H1 (cell line): ENCODE results near the gene PRUNE1. TPM values are rescaled to one million over a fixed set of nuclear protein-coding genes. Genes with fewer than 3 reads are reported as not detected.

ENCODE experiments used
- CTCF ChIA-PET: fragments of 300-600 bp; sonication (Branson Sonifier 250); formaldehyde crosslinking; loops from one replicate; lab custom pipeline; 2021; ENCODE audit not compliant: partially characterized antibody; lab: Charles Lee
- POLR2A ChIA-PET: fragments of 300-600 bp; sonication (Branson Sonifier 250); formaldehyde crosslinking; loops from one replicate; lab custom pipeline; 2021; ENCODE audit warnings: inconsistent platforms; ENCODE audit not compliant: partially characterized antibody; lab: Charles Lee
- DNase-seq, 2 experiments: peaks; one replicate each; pipeline versions ENCODE4 v3.0.0 to v3.0.0-alpha.2; 2010 to 2022; ENCODE audit warnings: low spot score in 2 of 2, low read depth in 1 of 2, mixed read lengths in 1 of 2
- FAIRE-seq: peaks from 2 replicates; lab custom pipeline; 2011; peaks lifted over from hg19 to GRCh38; lab: Jason Lieb, UNC
- H2AFZ ChIP-seq: 2 replicates; pipeline ENCODE4 v1.8.1; 2012; ENCODE audit warnings: low read length, inconsistent platforms
- H2AK5ac ChIP-seq: 2 replicates; pipeline ENCODE4 v1.6.1; 2013; ENCODE audit warnings: low read depth, low read length
- H2BK120ac ChIP-seq: replicated peaks from 2 replicates; pipeline ENCODE3; 2013; ENCODE audit warnings: low read depth, low read length, inconsistent platforms
- H2BK12ac ChIP-seq: 2 replicates; pipeline ENCODE4 v1.6.1; 2013; ENCODE audit warnings: low read depth, low read length
- H2BK15ac ChIP-seq: 2 replicates; pipeline ENCODE4 v1.6.1; 2013; ENCODE audit warnings: low read length
- H2BK20ac ChIP-seq: 2 replicates; pipeline ENCODE4 v1.6.1; 2013; ENCODE audit warnings: low read length
- H2BK5ac ChIP-seq: 2 replicates; pipeline ENCODE4 v1.6.1; 2013; ENCODE audit warnings: low read depth, low read length
- H3K14ac ChIP-seq: 2 replicates; pipeline ENCODE4 v1.6.1; 2013; ENCODE audit warnings: inconsistent platforms; ENCODE audit not compliant: insufficient read length
- H3K18ac ChIP-seq: 2 replicates; pipeline ENCODE4 v1.6.1; 2013; ENCODE audit warnings: low read length; ENCODE audit errors: extremely low read depth
- H3K23ac ChIP-seq: 2 replicates; pipeline ENCODE4 v1.6.1; 2013; ENCODE audit warnings: inconsistent platforms; ENCODE audit not compliant: insufficient read length
- H3K23me2 ChIP-seq: 2 replicates; pipeline ENCODE4 v1.6.1; 2013; ENCODE audit warnings: low read depth, low read length
- H3K27ac ChIP-seq: 2 replicates; pipeline ENCODE4 v1.6.1; 2011; ENCODE audit warnings: low read depth, low read length, inconsistent platforms
- H3K27me3 ChIP-seq, 4 experiments: replicated peaks in 1 of 4; 1 replicate in 1 of 4; 2 replicates in 3 of 4; pipeline versions ENCODE4 v1.6.1 to v1.8.1; 2011 to 2013; ENCODE audit warnings: low read length in 3 of 4, mild to moderate bottlenecking in 3 of 4, inconsistent platforms in 2 of 4, mixed read lengths in 2 of 4, moderate library complexity in 1 of 4; ENCODE audit not compliant: control insufficient read depth in 3 of 4, insufficient read depth in 3 of 4; ENCODE audit errors: extremely low read depth in 1 of 4
- H3K36me3 ChIP-seq, 4 experiments: 2 replicates each; pipeline versions ENCODE4 v1.6.1 to v1.8.1; 2011 to 2013; ENCODE audit warnings: mild to moderate bottlenecking in 4 of 4, low read length in 3 of 4, moderate library complexity in 2 of 4, control low read depth in 1 of 4, inconsistent platforms in 1 of 4; ENCODE audit not compliant: insufficient read depth in 4 of 4, control insufficient read depth in 2 of 4
- H3K4ac ChIP-seq: replicated peaks from 2 replicates; pipeline ENCODE3; 2013; ENCODE audit warnings: low read length, low read depth, mixed read lengths, inconsistent platforms; ENCODE audit not compliant: insufficient read length
- H3K4me1 ChIP-seq, 4 experiments: replicated peaks in 1 of 4; 1 replicate in 1 of 4; 2 replicates in 3 of 4; pipeline versions ENCODE4 v1.6.1 to v1.8.1; 2011 to 2013; ENCODE audit warnings: low read length in 3 of 4, inconsistent platforms in 2 of 4, mixed read lengths in 1 of 4; ENCODE audit not compliant: insufficient read depth in 4 of 4, control insufficient read depth in 3 of 4
- H3K4me2 ChIP-seq, 2 experiments: 2 replicates each; pipeline versions ENCODE4 v1.6.1 to v1.8.1; 2011 to 2013; ENCODE audit warnings: low read depth in 2 of 2, low read length in 2 of 2, control low read depth in 1 of 2, inconsistent platforms in 1 of 2, mild to moderate bottlenecking in 1 of 2; ENCODE audit not compliant: insufficient read depth in 1 of 2
- H3K4me3 ChIP-seq, 4 experiments: fragments of 200-600, 300-600 bp in 1 of 4; sonication (generic), shearing (Covaris generic), sonication (Bioruptor Twin) in 1 of 4; 2 replicates each; pipeline versions ENCODE4 v1.5.1 to v1.8.1; 2011 to 2016; ENCODE audit warnings: low read length in 4 of 4, low read depth in 3 of 4, control low read depth in 2 of 4, inconsistent platforms in 2 of 4, mild to moderate bottlenecking in 2 of 4, mixed read lengths in 1 of 4, moderate library complexity in 1 of 4; ENCODE audit not compliant: insufficient read depth in 2 of 4; ENCODE audit errors: extremely low read depth in 1 of 4
- H3K56ac ChIP-seq: replicated peaks from 2 replicates; pipeline ENCODE3; 2013; ENCODE audit warnings: low read depth, mild to moderate bottlenecking, mixed read lengths, low read length, inconsistent platforms; ENCODE audit not compliant: insufficient read length
- H3K79me1 ChIP-seq: 2 replicates; pipeline ENCODE4 v1.6.1; 2013; ENCODE audit warnings: low read depth, low read length, control low read depth
- H3K79me2 ChIP-seq, 2 experiments: 2 replicates each; pipeline versions ENCODE4 v1.6.1 to v1.8.1; 2012 to 2013; ENCODE audit warnings: low read length in 2 of 2, mild to moderate bottlenecking in 2 of 2, inconsistent platforms in 1 of 2; ENCODE audit not compliant: insufficient read depth in 2 of 2, control insufficient read depth in 1 of 2
- H3K9ac ChIP-seq, 4 experiments: replicated peaks in 1 of 4; 1 replicate in 1 of 4; 2 replicates in 3 of 4; pipeline versions ENCODE4 v1.6.1 to v1.8.1; 2011 to 2013; ENCODE audit warnings: low read depth in 3 of 4, low read length in 3 of 4, control low read depth in 2 of 4, mild to moderate bottlenecking in 2 of 4, moderate library complexity in 2 of 4, inconsistent platforms in 1 of 4; ENCODE audit errors: extremely low read depth in 1 of 4
- H3K9me3 ChIP-seq, 2 experiments: 2 replicates each; pipeline versions ENCODE4 v1.6.1 to v1.8.1; 2012 to 2013; ENCODE audit warnings: mild to moderate bottlenecking in 2 of 2, moderate library complexity in 2 of 2, control low read depth in 1 of 2, inconsistent platforms in 1 of 2, low read depth in 1 of 2, low read length in 1 of 2, mixed read lengths in 1 of 2; ENCODE audit not compliant: insufficient read depth in 2 of 2
- H4K20me1 ChIP-seq, 2 experiments: replicated peaks in 1 of 2; 2 replicates each; pipeline versions ENCODE3 to v1.8.1; 2011 to 2013; ENCODE audit warnings: inconsistent platforms in 2 of 2, low read length in 2 of 2, mild to moderate bottlenecking in 1 of 2; ENCODE audit not compliant: insufficient read depth in 2 of 2, control insufficient read depth in 1 of 2
- H4K5ac ChIP-seq: 2 replicates; pipeline ENCODE4 v1.6.1; 2013; ENCODE audit warnings: low read length, low read depth, mixed read lengths, inconsistent platforms; ENCODE audit not compliant: insufficient read length
- H4K8ac ChIP-seq: 2 replicates; pipeline ENCODE4 v1.8.0; 2013; ENCODE audit warnings: mild to moderate bottlenecking, moderate library complexity, low read length, inconsistent platforms; ENCODE audit not compliant: insufficient read depth; ENCODE audit errors: extremely low read depth
- H4K91ac ChIP-seq: replicated peaks from 2 replicates; pipeline ENCODE3; 2013; ENCODE audit warnings: low read length, mixed read lengths, inconsistent platforms; ENCODE audit not compliant: insufficient read length
- CHD2 ChIP-seq: IDR thresholded peaks from 2 replicates; pipeline ENCODE4 v1.6.1; 2012; ENCODE audit warnings: low read length, improper control_type of control experiment
- EZH2 ChIP-seq: fragments of 200-600 bp; sonication (generic); IDR thresholded peaks from 2 replicates; pipeline ENCODE4 v1.7.1; 2012; ENCODE audit warnings: low read depth, mild to moderate bottlenecking, moderate library complexity, low read length, inconsistent platforms; ENCODE audit not compliant: severe bottlenecking
- JUND ChIP-seq: IDR thresholded peaks from 2 replicates; pipeline ENCODE4 v1.6.1; 2011; ENCODE audit warnings: mild to moderate bottlenecking, improper control_type of control experiment, low read length
- NANOG ChIP-seq: IDR thresholded peaks from 2 replicates; pipeline ENCODE4 v1.6.1; 2011; ENCODE audit warnings: low read length, low read depth, mild to moderate bottlenecking, inconsistent platforms; ENCODE audit not compliant: insufficient read depth, poor library complexity, severe bottlenecking
- SIN3A ChIP-seq, 2 experiments: IDR thresholded peaks in 1 of 2; conservative IDR thresholded peaks in 1 of 2; 2 replicates each; pipeline ENCODE4 v1.6.1; 2011 to 2012; ENCODE audit warnings: low read length in 2 of 2, improper control_type of control experiment in 1 of 2, low read depth in 1 of 2, mild to moderate bottlenecking in 1 of 2
- SUZ12 ChIP-seq: fragments of 200-600 bp; sonication (generic); IDR thresholded peaks from 2 replicates; pipeline ENCODE4 v1.6.1; 2012; ENCODE audit warnings: mild to moderate bottlenecking, inconsistent platforms, low read length, moderate library complexity, mixed read lengths
- WGBS, 2 experiments: shearing (Covaris generic) in 1 of 2; methylation state at CpG; one replicate each; pipeline versions ENCODE4 v1.1.6 to v1.1.7; 2013 to 2015; ENCODE audit warnings: low lambda C conversion rate in 2 of 2, mixed read lengths in 2 of 2, inconsistent platforms in 1 of 2, low coverage in 1 of 2, missing lambda C conversion rate in 1 of 2; ENCODE audit not compliant: insufficient replicate concordance in 2 of 2, insufficient coverage in 1 of 2, insufficient read length in 1 of 2; ENCODE audit errors: extremely low coverage in 1 of 2, missing lambda C conversion rate in 1 of 2; 5-methylcytosine and 5-hydroxymethylcytosine counted together
- polyA plus RNA-seq, 7 experiments: library from polyadenylated mRNA; depleted of rRNA in 3 of 7; stranded (reverse) in 5 of 7; unstranded in 2 of 7; fragments of >200 nt in 5 of 7; fragments of 200-250 nt in 2 of 7; gene quantifications; 1 replicate in 5 of 7; 2 replicates in 1 of 7; 4 replicates in 1 of 7; pipeline versions ENCODE4 v1.2.1 to v1.2.3, GENCODE V29; 2011 to 2013; ENCODE audit warnings: missing spikeins in 2 of 7, mixed read lengths in 2 of 7
- total RNA-seq: library from RNA; stranded (reverse); fragmentation: NEBNext Ultra II Directional; extraction: Animal tissue kit (Norgen Biotek cat#: 25700); gene quantifications from 2 replicates; pipeline ENCODE4 v1.2.1, GENCODE V29; 2021
- TF ChIP-seq, protein P1 (sequence below), 3 experiments: IDR thresholded peaks; 1 replicate in 2 of 3; 2 replicates in 1 of 3; pipeline versions ENCODE4 v1.5.1 to v1.6.1; 2011; ENCODE audit warnings: low read length in 3 of 3, mild to moderate bottlenecking in 3 of 3, inconsistent platforms in 2 of 3, low read depth in 1 of 3, moderate library complexity in 1 of 3; ENCODE audit not compliant: insufficient read depth in 1 of 3; ENCODE audit errors: control extremely low read depth in 1 of 3
- TF ChIP-seq, protein P2 (sequence below): IDR thresholded peaks from 2 replicates; pipeline ENCODE4 v1.6.1; 2012; ENCODE audit warnings: inconsistent platforms

The PRUNE1 gene
- total and polyA plus RNA-seq, 2 of the 8 experiments (the other 6 are each of a cell fraction or from before 2014, with no cell fraction given) = 32.8 to 54.2 TPM

DNA sequence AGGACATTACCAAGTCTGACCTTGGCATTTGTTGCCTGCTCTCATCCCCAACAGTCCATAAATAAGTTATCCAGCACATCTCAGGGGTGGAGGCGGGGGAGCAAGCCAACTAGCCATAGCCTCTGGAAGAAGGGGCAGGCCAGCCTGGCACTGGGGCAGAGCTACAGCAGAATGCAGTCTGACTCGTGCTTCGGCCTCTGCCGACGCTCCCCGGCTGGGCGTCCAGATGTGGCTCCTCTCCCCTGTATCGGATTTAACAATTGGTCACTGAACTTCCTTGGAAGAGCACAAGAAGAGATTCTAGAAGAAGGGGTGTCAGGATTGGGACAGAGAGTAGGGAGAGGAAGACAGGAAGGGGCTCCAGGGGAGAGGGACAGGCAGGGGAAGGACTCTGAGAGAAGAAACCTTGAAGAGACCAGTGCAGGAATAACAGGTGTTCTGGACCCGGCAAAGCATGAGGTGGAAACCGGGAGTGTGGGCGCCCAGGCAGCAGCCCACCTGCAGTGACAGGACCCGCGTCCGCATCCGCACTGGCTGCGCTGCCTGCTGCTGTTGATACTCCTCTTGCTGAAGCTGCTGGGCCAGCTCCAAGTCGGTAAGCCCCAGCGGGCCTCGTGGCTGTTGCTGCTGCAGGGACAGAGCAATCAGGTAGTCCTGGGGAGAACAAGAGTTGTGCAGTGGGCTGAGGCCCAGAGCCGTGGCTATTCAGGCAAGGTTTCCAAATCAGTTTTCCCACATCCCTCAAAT, 10.9 kb upstream of the PRUNE1 start:
- no peaks in the 10 kb centered on the region for H3K27me3 ChIP-seq
- TF ChIP-seq SUZ12 = no peak
- TF ChIP-seq SIN3A (conservative IDR thresholded peaks at IDR 0.05 in 1 of 2, IDR thresholded peaks at IDR 0.05 in 1 of 2; ENCODE audit: low read depth in 1 of 2, low read length in 2 of 2) = no peak
- TF ChIP-seq, protein P1, sequence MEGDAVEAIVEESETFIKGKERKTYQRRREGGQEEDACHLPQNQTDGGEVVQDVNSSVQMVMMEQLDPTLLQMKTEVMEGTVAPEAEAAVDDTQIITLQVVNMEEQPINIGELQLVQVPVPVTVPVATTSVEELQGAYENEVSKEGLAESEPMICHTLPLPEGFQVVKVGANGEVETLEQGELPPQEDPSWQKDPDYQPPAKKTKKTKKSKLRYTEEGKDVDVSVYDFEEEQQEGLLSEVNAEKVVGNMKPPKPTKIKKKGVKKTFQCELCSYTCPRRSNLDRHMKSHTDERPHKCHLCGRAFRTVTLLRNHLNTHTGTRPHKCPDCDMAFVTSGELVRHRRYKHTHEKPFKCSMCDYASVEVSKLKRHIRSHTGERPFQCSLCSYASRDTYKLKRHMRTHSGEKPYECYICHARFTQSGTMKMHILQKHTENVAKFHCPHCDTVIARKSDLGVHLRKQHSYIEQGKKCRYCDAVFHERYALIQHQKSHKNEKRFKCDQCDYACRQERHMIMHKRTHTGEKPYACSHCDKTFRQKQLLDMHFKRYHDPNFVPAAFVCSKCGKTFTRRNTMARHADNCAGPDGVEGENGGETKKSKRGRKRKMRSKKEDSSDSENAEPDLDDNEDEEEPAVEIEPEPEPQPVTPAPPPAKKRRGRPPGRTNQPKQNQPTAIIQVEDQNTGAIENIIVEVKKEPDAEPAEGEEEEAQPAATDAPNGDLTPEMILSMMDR (IDR thresholded peaks at IDR 0.05; ENCODE audit: control extremely low read depth in 1 of 3, insufficient read depth in 1 of 3, low read depth in 1 of 3, low read length in 3 of 3) = no peak
- TF ChIP-seq EZH2 = no peak
- no peak for TF ChIP-seq JUND
- TF ChIP-seq, protein P2, sequence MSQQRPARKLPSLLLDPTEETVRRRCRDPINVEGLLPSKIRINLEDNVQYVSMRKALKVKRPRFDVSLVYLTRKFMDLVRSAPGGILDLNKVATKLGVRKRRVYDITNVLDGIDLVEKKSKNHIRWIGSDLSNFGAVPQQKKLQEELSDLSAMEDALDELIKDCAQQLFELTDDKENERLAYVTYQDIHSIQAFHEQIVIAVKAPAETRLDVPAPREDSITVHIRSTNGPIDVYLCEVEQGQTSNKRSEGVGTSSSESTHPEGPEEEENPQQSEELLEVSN = no peak
- no peak for TF ChIP-seq NANOG
- TF ChIP-seq CHD2 = no peak

More for the DNA sequence above, 10.9 kb upstream of the PRUNE1 start:
- Histone ChIP-seq H3K4me1 (peaks cover 0 to 4% (median 0%) of the 10 kb centered on the region in 4 experiments; a peak in 1 of 7 replicates), H4K5ac (no peak overlapping the region), H3K4ac (no peak overlapping the region), H3K56ac (no peak overlapping the region), H3K4me2 (no peak overlapping the region), H3K9ac (peak overlapping the region in 1 of 4 experiments; percentile 18; a peak in 1 of 7 replicates), H4K20me1 (no peaks in the 10 kb centered on the region), H4K91ac (no peak overlapping the region), H2BK12ac (no peak overlapping the region), H3K23me2 (no peaks in the 10 kb centered on the region), H3K9me3 (no peaks in the 10 kb centered on the region), H2AFZ (no peak overlapping the region), H3K27ac (no peak overlapping the region), H3K18ac (no peak overlapping the region), H3K23ac (no peak overlapping the region), H3K14ac (no peak overlapping the region), H2BK15ac (no peak overlapping the region), H4K8ac (no peak overlapping the region), H2BK5ac (no peak overlapping the region), H3K36me3 (peaks cover 0 to 7% (median 5%) of the 10 kb centered on the region in 4 experiments; a peak in 6 of 8 replicates), H3K79me1 (no peaks in the 10 kb centered on the region), H2BK120ac (no peak overlapping the region), H3K79me2 (no peaks in the 10 kb centered on the region), H2BK20ac (no peak overlapping the region), H2AK5ac (no peak overlapping the region; the same call in 1 of the 2 replicates), H3K4me3 (no peak overlapping the region)
- 94% methylated on average over 20 of the region's 20 CpGs; no CpG with 5 or more reads in 1 of the 2 experiments for WGBS, 2 experiments
- DNase-seq (no peak), FAIRE-seq (no peak)
- ChIA-PET POLR2A (interaction anchor here (0.6 to 6.3 kb wide), 6 partner anchors 9 to 449 kb away, joined by 3 to 44 read pairs (median 4); partner anchors contain the start of genes ANXA9, CERS2 and MINDY1), CTCF (interaction anchor here (1.3 to 7.0 kb wide), 7 partner anchors 8 to 140 kb away, joined by 3 to 183 read pairs (median 19); partner anchors contain the start of genes ANXA9, CERS2 and MINDY1)
